Endothelial cell of umbilical vein (primary cell): ENCODE data around the gene CENPL. TPM values are rescaled to one million over a fixed set of nuclear protein-coding genes. Genes with fewer than 3 reads are reported as not detected.

Experiments
- BruUV-seq: library from RNA; stranded (reverse); fragments of 400-500 nt; replicated peaks from 2 replicates; lab custom pipeline; 2021; lab: Mats Ljungman, UMichigan
- CTCF ChIA-PET: fragments of 300-600, 350-600 bp; sonication (Branson Sonifier 250); formaldehyde crosslinking; loops from one replicate; lab custom pipeline; 2021; ENCODE audit warnings: antibody characterized with exemption, inconsistent platforms; lab: Charles Lee
- POLR2A ChIA-PET: fragments of 300-600, 350-600 bp; sonication (Branson Sonifier 250); formaldehyde crosslinking; loops from one replicate; lab custom pipeline; 2021; ENCODE audit warnings: antibody characterized with exemption, inconsistent platforms; lab: Charles Lee
- DNase-seq: peaks from one replicate; pipeline ENCODE4 v3.0.0-alpha.2; 2011; ENCODE audit warnings: low read depth, low spot score
- FAIRE-seq: peaks from 2 replicates; lab custom pipeline; 2011; peaks lifted over from hg19 to GRCh38; lab: Jason Lieb, UNC
- H2AFZ ChIP-seq: 2 replicates; pipeline ENCODE4 v1.6.0; 2012; ENCODE audit warnings: low read depth, low read length, control low read depth, inconsistent platforms
- H3K27ac ChIP-seq: 2 replicates; pipeline ENCODE4 v1.5.1; 2011; ENCODE audit warnings: low read depth, mild to moderate bottlenecking, control low read depth, low read length, moderate library complexity; ENCODE audit not compliant: insufficient read depth
- H3K27me3 ChIP-seq, 2 experiments: 2 replicates each; pipeline versions ENCODE4 v1.6.0 to v1.6.1; 2011; ENCODE audit warnings: low read length in 2 of 2, mixed read lengths in 1 of 2; ENCODE audit not compliant: control insufficient read depth in 2 of 2, insufficient read depth in 2 of 2
- H3K36me3 ChIP-seq, 2 experiments: 2 replicates in 1 of 2; 3 replicates in 1 of 2; pipeline ENCODE4 v1.5.1; 2011; ENCODE audit warnings: low read length in 2 of 2, mild to moderate bottlenecking in 1 of 2, moderate library complexity in 1 of 2; ENCODE audit not compliant: control insufficient read depth in 2 of 2, insufficient read depth in 2 of 2; ENCODE audit errors: extremely low read depth in 1 of 2
- H3K4me1 ChIP-seq: 3 replicates; pipeline ENCODE4 v1.5.1; 2011; ENCODE audit warnings: mild to moderate bottlenecking, low read length; ENCODE audit not compliant: control insufficient read depth, insufficient read depth; ENCODE audit errors: extremely low read depth
- H3K4me2 ChIP-seq: 2 replicates; pipeline ENCODE4 v1.6.1; 2011; ENCODE audit warnings: low read length, control low read depth, mixed read lengths; ENCODE audit not compliant: insufficient read depth
- H3K4me3 ChIP-seq, 3 experiments: fragments of 200-600 bp in 1 of 3; sonication (generic), shearing (Covaris generic) in 1 of 3; replicated peaks in 1 of 3; 2 replicates each; pipeline ENCODE4 v1.5.1; 2011 to 2016; ENCODE audit warnings: control low read depth in 3 of 3, low read length in 3 of 3, mild to moderate bottlenecking in 2 of 3, inconsistent platforms in 1 of 3, low read depth in 1 of 3, moderate library complexity in 1 of 3; ENCODE audit not compliant: insufficient read depth in 1 of 3
- H3K79me2 ChIP-seq: 2 replicates; pipeline ENCODE4 v1.6.0; 2012; ENCODE audit warnings: low read length, inconsistent platforms; ENCODE audit not compliant: control insufficient read depth, insufficient read depth
- H3K9ac ChIP-seq: replicated peaks from 2 replicates; pipeline ENCODE3; 2011; ENCODE audit warnings: low read length, control low read depth; ENCODE audit not compliant: insufficient read depth; ENCODE audit errors: extremely low read depth
- H3K9me1 ChIP-seq: replicated peaks from 3 replicates; pipeline ENCODE4 v1.6.0; 2011; ENCODE audit warnings: mild to moderate bottlenecking, low read length; ENCODE audit not compliant: control insufficient read depth, insufficient read depth; ENCODE audit errors: extremely low read depth
- H3K9me3 ChIP-seq: replicated peaks from 2 replicates; pipeline ENCODE4 v1.5.1; 2012; ENCODE audit warnings: low read length, inconsistent platforms; ENCODE audit not compliant: control insufficient read depth, insufficient read depth
- H4K20me1 ChIP-seq: replicated peaks from 2 replicates; pipeline ENCODE3; 2011; ENCODE audit warnings: mild to moderate bottlenecking, low read length; ENCODE audit not compliant: control insufficient read depth, insufficient read depth; ENCODE audit errors: extremely low read depth
- EZH2 ChIP-seq: IDR thresholded peaks from 2 replicates; pipeline ENCODE4 v1.6.1; 2012; ENCODE audit warnings: borderline replicate concordance, low read depth, mild to moderate bottlenecking, moderate library complexity, low read length, inconsistent platforms; ENCODE audit not compliant: severe bottlenecking
- FOS ChIP-seq: IDR thresholded peaks from 2 replicates; pipeline ENCODE4 v1.6.1; 2011; ENCODE audit warnings: mild to moderate bottlenecking, low read length, moderate library complexity, borderline replicate concordance; ENCODE audit not compliant: insufficient read depth
- GATA2 ChIP-seq: IDR thresholded peaks from 2 replicates; pipeline ENCODE4 v1.7.0; 2011; ENCODE audit warnings: low read depth, mild to moderate bottlenecking, moderate library complexity, mixed read lengths, low read length; ENCODE audit not compliant: insufficient read length, insufficient read depth
- JUN ChIP-seq: IDR thresholded peaks from 2 replicates; pipeline ENCODE4 v1.6.1; 2011; ENCODE audit warnings: borderline replicate concordance, low read depth; ENCODE audit not compliant: insufficient read length, insufficient read depth
- MAX ChIP-seq: IDR thresholded peaks from 2 replicates; pipeline ENCODE4 v1.6.1; 2011; ENCODE audit not compliant: insufficient read depth, insufficient read length
- MYC ChIP-seq: IDR thresholded peaks from one replicate; pipeline ENCODE4 v1.6.1; 2011; ENCODE audit warnings: mild to moderate bottlenecking, low read depth, low read length
- POLR2A ChIP-seq: IDR thresholded peaks from 2 replicates; pipeline ENCODE4 v1.6.1; 2012; ENCODE audit warnings: low read depth, mild to moderate bottlenecking, control low read depth, low read length
- POLR2AphosphoS5 ChIP-seq: IDR thresholded peaks from 2 replicates; pipeline ENCODE4 v1.6.1; 2012; ENCODE audit warnings: low read depth, mild to moderate bottlenecking, control low read depth, low read length, moderate library complexity; ENCODE audit not compliant: insufficient read depth
- dilution Hi-C: fragments of 300-500 bp; cut with MboI; formaldehyde crosslinking; loops from one replicate; pipeline ENCODE4 v1.15.0; 2019; ENCODE audit warnings: low sequenced_read_pairs; ENCODE audit not compliant: extremely low pct_ligation_motif_present
- intact Hi-C: fragments of 100-400 bp; cut with micrococcal nuclease; formaldehyde crosslinking; loops from one replicate; pipeline ENCODE4 v1.10.0; 2022
- polyA plus RNA-seq, 4 experiments: library from polyadenylated mRNA; depleted of rRNA in 3 of 4; stranded (reverse) in 3 of 4; unstranded in 1 of 4; fragments of >200 nt; gene quantifications; 2 replicates each; pipeline versions ENCODE4 v1.2.1 to v1.2.3, GENCODE V29; 2011 to 2012; ENCODE audit warnings: missing spikeins in 1 of 4
- total RNA-seq: library from RNA; stranded (reverse); gene quantifications from 2 replicates; pipeline ENCODE4 v1.2.3, GENCODE V29; 2021
- TF ChIP-seq, protein P1 (sequence below), 2 donors: IDR thresholded peaks; 1 replicate in 1 of 2; 2 replicates in 1 of 2; pipeline ENCODE4 v1.5.1; 2011; ENCODE audit warnings: low read length in 2 of 2, mild to moderate bottlenecking in 2 of 2, moderate library complexity in 2 of 2, control low read depth in 1 of 2, inconsistent platforms in 1 of 2, low read depth in 1 of 2; ENCODE audit not compliant: insufficient read depth in 1 of 2; ENCODE audit errors: extremely low read depth in 1 of 2

Gene CENPL
- total and polyA plus RNA-seq, 2 donors (not counting 3 experiments of a cell fraction or from before 2014, with no cell fraction given) = 5.9 to 20.8 TPM

GRCh38 chr1:173768827-173769226 lies 55.9 kb downstream of the CENPL start:
- CTCF ChIA-PET = no interaction called here
- no peak for DNase-seq
- TF ChIP-seq MAX = no peak
- TF ChIP-seq MYC = no peak
- no peak for TF ChIP-seq EZH2
- no peak for TF ChIP-seq FOS
- TF ChIP-seq POLR2A = no peak
- no peak for TF ChIP-seq GATA2
- no peak for TF ChIP-seq POLR2AphosphoS5
- TF ChIP-seq, protein P1, sequence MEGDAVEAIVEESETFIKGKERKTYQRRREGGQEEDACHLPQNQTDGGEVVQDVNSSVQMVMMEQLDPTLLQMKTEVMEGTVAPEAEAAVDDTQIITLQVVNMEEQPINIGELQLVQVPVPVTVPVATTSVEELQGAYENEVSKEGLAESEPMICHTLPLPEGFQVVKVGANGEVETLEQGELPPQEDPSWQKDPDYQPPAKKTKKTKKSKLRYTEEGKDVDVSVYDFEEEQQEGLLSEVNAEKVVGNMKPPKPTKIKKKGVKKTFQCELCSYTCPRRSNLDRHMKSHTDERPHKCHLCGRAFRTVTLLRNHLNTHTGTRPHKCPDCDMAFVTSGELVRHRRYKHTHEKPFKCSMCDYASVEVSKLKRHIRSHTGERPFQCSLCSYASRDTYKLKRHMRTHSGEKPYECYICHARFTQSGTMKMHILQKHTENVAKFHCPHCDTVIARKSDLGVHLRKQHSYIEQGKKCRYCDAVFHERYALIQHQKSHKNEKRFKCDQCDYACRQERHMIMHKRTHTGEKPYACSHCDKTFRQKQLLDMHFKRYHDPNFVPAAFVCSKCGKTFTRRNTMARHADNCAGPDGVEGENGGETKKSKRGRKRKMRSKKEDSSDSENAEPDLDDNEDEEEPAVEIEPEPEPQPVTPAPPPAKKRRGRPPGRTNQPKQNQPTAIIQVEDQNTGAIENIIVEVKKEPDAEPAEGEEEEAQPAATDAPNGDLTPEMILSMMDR (IDR thresholded peaks at IDR 0.05; ENCODE audit: extremely low read depth in 1 of 2, insufficient read depth in 1 of 2, low read depth in 1 of 2, low read length in 2 of 2) = no peak
- TF ChIP-seq JUN = no peak
- H3K9me3 ChIP-seq = no peaks in the 10 kb centered on the region
- BruUV-seq = no TSS peak
- H3K9me1 ChIP-seq = no peaks in the 10 kb centered on the region
- intact Hi-C loops (no loop called here), dilution Hi-C loops (no loop called here)
- H3K9ac ChIP-seq = no peak overlapping the region
- peaks cover 0 to 1% of the 10 kb centered on the region in 2 experiments for H3K36me3 ChIP-seq
- no peaks in the 10 kb centered on the region for H3K27me3 ChIP-seq
- no peak overlapping the region for H3K4me2 ChIP-seq
- H3K79me2 ChIP-seq = no peaks in the 10 kb centered on the region
- no peak overlapping the region for H3K4me3 ChIP-seq
- H4K20me1 ChIP-seq = no peaks in the 10 kb centered on the region
- H3K4me1 ChIP-seq = no peaks in the 10 kb centered on the region
- H2AFZ ChIP-seq = no peak overlapping the region
- no peak overlapping the region for H3K27ac ChIP-seq
- POLR2A ChIA-PET = no interaction called here
- no peak for FAIRE-seq
